Panc1 (cell line): ENCODE measurements around the gene MYO7B.

ENCODE experiments used
- CTCF ChIP-seq: fragments of 450-650 bp; IDR thresholded peaks from 2 replicates; pipeline ENCODE4 v1.5.1; 2017; ENCODE audit warnings: mild to moderate bottlenecking
- POLR2AphosphoS5 ChIP-seq: IDR thresholded peaks from 2 replicates; pipeline ENCODE4 v1.6.1; 2012; ENCODE audit warnings: mild to moderate bottlenecking, low read depth, low read length, moderate library complexity
- SIN3A ChIP-seq: IDR thresholded peaks from 2 replicates; pipeline ENCODE4 v1.6.1; 2012; ENCODE audit warnings: low read depth, mild to moderate bottlenecking, low read length, moderate library complexity, borderline replicate concordance; ENCODE audit not compliant: insufficient read depth
- TCF7L2 ChIP-seq: IDR thresholded peaks from 2 replicates; pipeline ENCODE4 v1.6.1; 2011; ENCODE audit warnings: mild to moderate bottlenecking, low read depth, low read length, inconsistent platforms

- TF ChIP-seq POLR2AphosphoS5 (no peak), CTCF (no peak), TCF7L2 (no peak), SIN3A (no peak)
Measured at GRCh38 chr2:127645395-127646291, 110.2 kb downstream of the MYO7B start, which contains the start of gene GPR17.
